Measurements from ENCODE around the gene C4orf50.

Gene C4orf50

GRCh38 chr4:6002926-6003325 is 15.3 kb downstream of the C4orf50 start:
- no peak for DNase-seq (ENCODE audit: low read depth in 1 of 2, low spot score in 1 of 2)
- H3K4me3 ChIP-seq (replicated peaks; ENCODE audit: insufficient read depth, low read length): no peak overlapping the region
- TF ChIP-seq GABPA (IDR thresholded peaks at IDR 0.05; ENCODE audit: low read depth): no peak
- TF ChIP-seq REST (IDR thresholded peaks at IDR 0.05; ENCODE audit: insufficient replicate concordance, low read depth): no peak
- no peak for TF ChIP-seq SPI1 (IDR thresholded peaks at IDR 0.05; ENCODE audit: borderline replicate concordance, low read depth)
- TF ChIP-seq POLR2AphosphoS5 (IDR thresholded peaks at IDR 0.05; ENCODE audit: low read depth): no peak
- no peak for TF ChIP-seq CTCF (IDR thresholded peaks at IDR 0.05; ENCODE audit: insufficient read depth, low read length)
- no peak overlapping the region for H3K27ac ChIP-seq (replicated peaks)
- H3K27me3 ChIP-seq (ENCODE audit: insufficient read depth, poor library complexity, severe bottlenecking): no peaks in the 10 kb centered on the region

GRCh38 chr4:6002492-6002833 is 15.8 kb downstream of the C4orf50 start:
- H3K4me3 ChIP-seq (replicated peaks; ENCODE audit: insufficient read depth, low read length): no peak overlapping the region
- H3K27me3 ChIP-seq (ENCODE audit: insufficient read depth, poor library complexity, severe bottlenecking): no peaks in the 10 kb centered on the region
- TF ChIP-seq POLR2AphosphoS5 (IDR thresholded peaks at IDR 0.05; ENCODE audit: low read depth): no peak
- no peak for TF ChIP-seq REST (IDR thresholded peaks at IDR 0.05; ENCODE audit: insufficient replicate concordance, low read depth)
- no peak for TF ChIP-seq CTCF (IDR thresholded peaks at IDR 0.05; ENCODE audit: insufficient read depth, low read length)
- no peak for TF ChIP-seq SPI1 (IDR thresholded peaks at IDR 0.05; ENCODE audit: borderline replicate concordance, low read depth)
- TF ChIP-seq GABPA (IDR thresholded peaks at IDR 0.05; ENCODE audit: low read depth): no peak
- DNase-seq (ENCODE audit: low read depth in 1 of 2, low spot score in 1 of 2): no peak
- H3K27ac ChIP-seq (replicated peaks): no peak overlapping the region

GRCh38 chr4:6001680-6002491 is 16.3 kb downstream of the C4orf50 start:
- H3K27ac ChIP-seq (replicated peaks): no peak overlapping the region
- no peak for DNase-seq (ENCODE audit: low read depth in 1 of 2, low spot score in 1 of 2)
- TF ChIP-seq SPI1 (IDR thresholded peaks at IDR 0.05; ENCODE audit: borderline replicate concordance, low read depth) (no peak), POLR2AphosphoS5 (IDR thresholded peaks at IDR 0.05; ENCODE audit: low read depth) (no peak)
- H3K27me3 ChIP-seq (ENCODE audit: insufficient read depth, poor library complexity, severe bottlenecking): no peaks in the 10 kb centered on the region
- no peak overlapping the region for H3K4me3 ChIP-seq (replicated peaks; ENCODE audit: insufficient read depth, low read length)

GRCh38 chr4:5999830-6000365 is 18.3 kb downstream of the C4orf50 start:
- H3K27ac ChIP-seq (replicated peaks): no peak overlapping the region
- no peaks in the 10 kb centered on the region for H3K27me3 ChIP-seq (ENCODE audit: insufficient read depth, poor library complexity, severe bottlenecking)
- no peak for TF ChIP-seq CTCF (IDR thresholded peaks at IDR 0.05; ENCODE audit: insufficient read depth, low read length)
- TF ChIP-seq POLR2AphosphoS5 (IDR thresholded peaks at IDR 0.05; ENCODE audit: low read depth): no peak
- TF ChIP-seq GABPA (IDR thresholded peaks at IDR 0.05; ENCODE audit: low read depth): no peak
- no peak for TF ChIP-seq REST (IDR thresholded peaks at IDR 0.05; ENCODE audit: insufficient replicate concordance, low read depth)
- TF ChIP-seq SPI1 (IDR thresholded peaks at IDR 0.05; ENCODE audit: borderline replicate concordance, low read depth): no peak
- no peak for DNase-seq (ENCODE audit: low read depth in 1 of 2, low spot score in 1 of 2)
- no peak overlapping the region for H3K4me3 ChIP-seq (replicated peaks; ENCODE audit: insufficient read depth, low read length)
